Activated CD4-positive, alpha-beta memory T cell treated with anti-CD3 and anti-CD28 coated beads, Interleukin-2, amount 10 ng/mL, durations not matched to agents 7 days and 5 days (primary cell): ENCODE data around the gene CASQ1. TPM values are rescaled to one million over a fixed set of nuclear protein-coding genes. Genes with fewer than 3 reads are reported as not detected.

Experiments used
- CTCF ChIA-PET: fragments of 350-600 bp; sonication (Branson Sonifier 250); formaldehyde crosslinking; loops from one replicate; lab custom pipeline; 2021; ENCODE audit warnings: antibody characterized with exemption, inconsistent platforms; lab: Charles Lee
- POLR2A ChIA-PET: fragments of 350-600 bp; sonication (Branson Sonifier 250); formaldehyde crosslinking; loops from one replicate; lab custom pipeline; 2021; ENCODE audit warnings: antibody characterized with exemption; lab: Charles Lee
- DNase-seq: peaks from one replicate; pipeline ENCODE4 v3.0.0-alpha.2; 2020
- H3K27ac Mint-ChIP-seq: one replicate; pipeline ENCODE4 v1.8.0; 2021; ENCODE audit warnings: mild to moderate bottlenecking, mixed read lengths
- H3K27me3 Mint-ChIP-seq: one replicate; pipeline ENCODE4 v1.8.0; 2021; ENCODE audit warnings: mixed read lengths
- H3K36me3 Mint-ChIP-seq: one replicate; pipeline ENCODE4 v1.8.0; 2021; ENCODE audit warnings: low read depth, mixed read lengths
- H3K4me1 Mint-ChIP-seq: one replicate; pipeline ENCODE4 v1.8.0; 2021; ENCODE audit warnings: mixed read lengths
- H3K4me3 Mint-ChIP-seq: one replicate; pipeline ENCODE4 v1.8.0; 2021; ENCODE audit warnings: mild to moderate bottlenecking, mixed read lengths
- H3K9me3 Mint-ChIP-seq: one replicate; pipeline ENCODE4 v1.8.0; 2021; ENCODE audit warnings: mixed read lengths
- total RNA-seq, 2 experiments: library from RNA; stranded (reverse); gene quantifications; one replicate each; pipeline ENCODE4 v1.2.3, GENCODE V29; 2021

CASQ1 gene
- total RNA-seq, 2 experiments from 2014 or later, result 0.35 TPM; not detected in 1

DNA sequence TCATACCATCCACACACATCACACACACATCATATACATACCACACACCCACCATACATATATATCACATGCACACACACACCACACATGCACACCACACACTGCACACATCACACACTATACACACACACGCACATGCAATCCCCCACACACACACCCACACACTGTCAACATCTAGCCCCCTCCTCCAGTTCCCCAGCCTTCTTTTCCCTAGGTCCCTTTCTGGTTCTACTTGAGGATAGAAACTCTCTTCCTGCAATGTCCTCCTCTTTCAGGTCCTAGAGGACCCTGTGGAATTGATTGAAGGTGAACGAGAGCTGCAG is 4.3 kb downstream of the CASQ1 start:
- Mint-ChIP-seq H3K9me3 (no peaks in the 10 kb centered on the region), H3K4me3 (no peak overlapping the region), H3K4me1 (no peaks in the 10 kb centered on the region), H3K27me3 (no peaks in the 10 kb centered on the region), H3K36me3 (no peaks in the 10 kb centered on the region), H3K27ac (no peak overlapping the region)
- DNase-seq, result no peak
- ChIA-PET POLR2A (no interaction called here), CTCF (interaction anchor here (1.3 to 3.8 kb wide), 3 partner anchors 25 to 97 kb away, joined by 3 to 17 read pairs (median 6); no protein-coding TSS in a partner anchor)

DNA sequence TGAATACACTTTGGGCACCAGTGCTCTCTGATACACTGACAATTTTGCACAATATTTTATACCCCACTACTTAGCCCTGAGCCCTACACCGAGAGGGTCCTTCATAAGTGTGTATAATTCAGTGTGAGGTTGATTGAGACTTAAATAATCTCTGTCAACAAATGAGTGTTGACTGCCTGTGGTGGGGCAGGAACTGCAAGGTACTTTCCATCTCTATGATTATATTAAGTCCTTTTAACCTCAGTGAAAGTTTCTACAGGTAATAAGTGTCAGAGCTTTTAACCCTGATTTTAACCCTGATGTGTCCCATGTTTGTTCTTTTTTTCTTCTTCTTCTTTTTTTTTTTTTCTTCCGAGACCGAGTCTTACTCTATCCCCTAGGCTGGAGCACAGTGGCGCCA is 5.8 kb downstream of the CASQ1 start:
- Mint-ChIP-seq H3K27me3 (no peaks in the 10 kb centered on the region), H3K4me1 (no peaks in the 10 kb centered on the region), H3K27ac (no peak overlapping the region), H3K4me3 (no peak overlapping the region), H3K36me3 (no peaks in the 10 kb centered on the region), H3K9me3 (no peaks in the 10 kb centered on the region)
- DNase-seq, result no peak
- ChIA-PET CTCF (interaction anchor here (2.0 to 3.8 kb wide), 2 partner anchors 56 to 96 kb away, joined by 6 to 17 read pairs; no protein-coding TSS in a partner anchor), POLR2A (interaction anchor here (1.1 kb wide), 1 partner anchor 67 kb away, joined by 3 read pairs; no protein-coding TSS in a partner anchor)

DNA sequence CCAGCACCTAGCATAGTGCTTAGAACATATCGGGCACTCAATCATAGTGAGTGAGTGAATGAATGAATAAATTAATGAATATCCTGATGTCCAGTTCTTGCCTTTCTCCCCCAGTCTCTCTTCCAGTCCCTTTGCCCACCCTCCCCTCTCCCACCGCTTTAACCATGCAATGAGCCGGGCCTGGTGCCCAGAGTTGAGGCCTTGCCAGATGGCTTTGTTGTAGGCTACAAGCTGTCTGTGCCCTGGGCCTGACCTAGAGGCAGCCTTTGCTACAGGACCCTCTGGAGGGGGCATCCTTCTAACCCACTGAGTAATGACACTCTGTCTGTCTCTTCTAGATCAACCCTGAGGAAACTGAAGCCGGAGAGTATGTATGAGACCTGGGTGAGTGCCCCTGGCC is 6.9 kb downstream of the CASQ1 start:
- Mint-ChIP-seq H3K4me1 (no peaks in the 10 kb centered on the region), H3K27ac (no peak overlapping the region), H3K36me3 (no peaks in the 10 kb centered on the region), H3K27me3 (no peaks in the 10 kb centered on the region), H3K9me3 (no peaks in the 10 kb centered on the region), H3K4me3 (no peak overlapping the region)
- ChIA-PET CTCF (interaction anchor here (3.8 kb wide), 1 partner anchor 95 kb away, joined by 17 read pairs; no protein-coding TSS in a partner anchor), POLR2A (no interaction called here)
- no peak for DNase-seq

DNA sequence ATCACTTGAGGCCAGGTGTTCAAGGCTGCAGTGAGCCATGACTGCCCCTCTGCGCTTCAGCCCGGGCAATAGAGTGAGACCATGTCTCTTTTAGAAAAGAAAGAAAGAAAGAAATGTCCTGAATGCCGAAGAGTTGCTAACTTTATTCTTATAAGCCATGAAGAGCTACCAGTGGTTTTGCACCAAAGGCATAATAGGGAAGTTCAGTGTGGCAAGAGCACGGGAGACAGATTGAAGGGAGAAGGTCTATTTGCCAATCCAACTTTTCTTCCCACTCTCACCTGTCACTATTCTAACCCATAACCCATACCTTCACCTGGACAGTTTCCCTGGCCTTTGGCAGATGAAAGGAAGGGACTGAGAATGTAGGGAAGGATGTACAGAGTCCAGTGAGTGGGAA is 10.4 kb downstream of the CASQ1 start:
- no peaks in the 10 kb centered on the region for H3K27me3 Mint-ChIP-seq
- ChIA-PET POLR2A (interaction anchor here (1.8 to 2.9 kb wide), 3 partner anchors 51 to 84 kb away, joined by 6 to 15 read pairs (median 10); partner anchors contain the start of genes DCAF8 and PEX19), CTCF (interaction anchor here (1.5 to 2.0 kb wide), 3 partner anchors 8 to 91 kb away, joined by 5 to 12 read pairs (median 8); no protein-coding TSS in a partner anchor)
- no peaks in the 10 kb centered on the region for H3K36me3 Mint-ChIP-seq
- H3K4me3 Mint-ChIP-seq, result no peak overlapping the region
- no peak for DNase-seq
- H3K4me1 Mint-ChIP-seq, result peaks cover 12% of the 10 kb centered on the region
- H3K9me3 Mint-ChIP-seq, result no peaks in the 10 kb centered on the region
- no peak overlapping the region for H3K27ac Mint-ChIP-seq

DNA sequence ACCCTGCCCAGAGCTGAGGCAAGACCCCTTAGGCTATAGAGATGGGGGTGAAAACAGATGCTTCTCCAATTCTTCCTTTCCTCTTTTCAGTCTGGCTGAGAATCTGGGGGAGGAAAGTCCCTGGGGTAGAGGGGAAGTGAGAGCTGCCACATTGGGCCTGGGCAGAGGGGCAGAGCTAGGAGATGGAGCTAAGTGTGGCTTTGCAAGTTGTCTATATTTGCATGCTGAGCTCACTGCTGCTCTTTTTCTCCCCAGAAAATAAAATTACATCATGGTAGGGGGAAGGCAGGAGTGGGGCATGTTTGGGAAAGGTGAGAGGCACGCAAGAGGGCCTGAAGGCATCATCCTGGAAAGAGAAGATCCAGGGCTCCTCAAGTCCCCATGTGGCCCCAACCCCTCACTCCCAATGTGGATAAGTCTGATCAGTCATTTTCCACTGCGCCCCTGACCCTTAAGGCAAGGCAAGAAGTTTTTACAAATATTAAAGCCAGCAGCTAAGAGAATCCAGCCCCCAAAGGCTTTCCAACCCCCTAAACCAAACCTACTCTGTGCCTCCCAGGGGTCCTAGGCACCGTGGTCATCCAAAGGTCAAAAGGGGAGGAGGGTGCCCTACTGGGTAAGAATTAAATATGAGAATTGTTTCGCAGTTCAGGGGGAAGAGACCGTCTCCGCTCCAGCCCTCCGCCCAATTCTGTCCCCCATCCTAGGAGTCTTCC is 14.3 kb downstream of the CASQ1 start:
- Mint-ChIP-seq H3K27ac (peak overlapping the region; percentile 55), H3K27me3 (no peaks in the 10 kb centered on the region), H3K9me3 (no peaks in the 10 kb centered on the region), H3K4me3 (peak overlapping the region; percentile 86), H3K4me1 (peaks cover 39% of the 10 kb centered on the region), H3K36me3 (peaks cover 13% of the 10 kb centered on the region)
- DNase-seq, result no peak
- POLR2A ChIA-PET, result interaction anchor here (1.1 to 4.1 kb wide), 6 partner anchors 9 to 80 kb away, joined by 3 to 27 read pairs (median 6); partner anchors contain the start of genes DCAF8 and PEX19
- CTCF ChIA-PET, result interaction anchor here (1.5 to 2.0 kb wide), 3 partner anchors 47 to 172 kb away, joined by 3 to 8 read pairs (median 6); no protein-coding TSS in a partner anchor

DNA sequence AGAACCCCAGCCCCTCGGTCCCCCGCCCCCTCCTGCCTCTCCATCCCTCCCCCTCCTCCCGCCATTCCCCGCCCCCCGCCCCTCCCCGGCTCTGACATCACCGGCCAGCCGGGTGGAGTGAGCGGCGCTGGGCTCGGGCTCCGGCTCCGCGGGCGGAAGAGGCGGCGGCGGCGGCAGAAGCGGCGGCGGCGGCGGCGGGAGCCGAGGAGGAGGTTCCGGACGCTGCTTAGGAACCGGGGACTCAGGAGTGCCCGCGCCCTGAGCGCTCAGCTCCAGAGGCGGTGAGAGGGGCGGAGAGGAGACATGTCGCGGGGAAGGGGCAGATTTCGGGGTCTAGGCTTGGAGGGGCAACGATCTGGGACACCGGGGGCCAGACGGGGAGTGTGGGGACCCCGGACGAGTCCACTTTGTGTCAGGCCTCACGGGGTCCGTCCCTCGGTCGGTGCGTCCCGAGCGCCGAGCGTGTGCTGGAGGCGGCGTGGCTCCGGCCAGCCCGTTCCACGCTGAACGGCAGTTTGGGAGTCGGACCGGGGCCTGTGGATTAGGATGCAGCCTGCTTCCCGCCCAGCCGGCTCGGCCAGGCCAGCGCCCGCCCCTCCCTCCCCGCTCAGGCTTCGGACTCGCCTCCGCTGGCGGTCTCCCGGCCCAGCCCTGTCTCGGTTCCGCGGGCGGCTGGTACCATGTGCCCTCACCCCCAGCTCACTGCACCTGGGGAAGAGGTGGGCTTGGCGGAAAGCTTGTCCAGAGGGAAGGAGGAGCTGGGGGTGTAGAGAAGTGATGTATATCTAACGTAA is 15.1 kb downstream of the CASQ1 start, which contains the start of gene PEA15:
Gene PEA15, plus strand, starts transcription at position 143 of the 794 bp plus-strand sequence. CDS start 6,161 bp downstream, outside the sequence.
- peaks cover 17% of the 10 kb centered on the region for H3K36me3 Mint-ChIP-seq
- H3K27me3 Mint-ChIP-seq, result no peaks in the 10 kb centered on the region
- peak within 1 kb of the TSS; percentile 81 for H3K27ac Mint-ChIP-seq
- peak within 1 kb of the TSS; percentile 86 for H3K4me3 Mint-ChIP-seq
- ChIA-PET POLR2A (interaction anchor here (0.6 to 4.1 kb wide), 8 partner anchors 8 to 108 kb away, joined by 3 to 27 read pairs (median 4); partner anchors contain the start of gene DCAF8), CTCF (interaction anchor here (1.5 to 1.7 kb wide), 2 partner anchors 46 to 171 kb away, joined by 3 to 6 read pairs; no protein-coding TSS in a partner anchor)
- peak; percentile 76 for DNase-seq
- H3K9me3 Mint-ChIP-seq, result no peaks in the 10 kb centered on the region
- peaks cover 44% of the 10 kb centered on the region for H3K4me1 Mint-ChIP-seq

DNA sequence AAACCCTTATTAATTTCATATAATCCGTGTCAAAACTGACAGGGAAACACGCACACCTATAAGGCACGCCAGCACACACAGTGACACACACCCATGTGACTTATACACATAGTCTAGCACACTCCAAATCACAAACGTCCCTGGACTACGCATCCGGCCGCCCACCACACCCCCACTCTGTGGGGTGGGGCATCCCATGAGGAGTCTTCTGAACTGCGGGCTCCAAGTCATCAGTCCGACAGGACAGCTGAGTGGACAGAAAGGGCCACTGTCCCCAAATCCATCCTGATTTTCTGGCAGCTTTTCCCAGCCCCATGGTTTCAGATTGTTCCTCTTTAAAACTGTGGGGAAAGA is 15.6 kb downstream of the CASQ1 start:
- H3K9me3 Mint-ChIP-seq, result no peaks in the 10 kb centered on the region
- H3K27me3 Mint-ChIP-seq, result no peaks in the 10 kb centered on the region
- H3K36me3 Mint-ChIP-seq, result peaks cover 18% of the 10 kb centered on the region
- POLR2A ChIA-PET, result interaction anchor here (1.0 to 4.1 kb wide), 6 partner anchors 13 to 109 kb away, joined by 3 to 27 read pairs (median 4); partner anchors contain the start of gene DCAF8
- H3K27ac Mint-ChIP-seq, result peak overlapping the region; percentile 43
- CTCF ChIA-PET, result interaction anchor here (1.5 kb wide), 1 partner anchor 46 kb away, joined by 6 read pairs; no protein-coding TSS in a partner anchor
- H3K4me3 Mint-ChIP-seq, result peak overlapping the region; percentile 86
- peaks cover 44% of the 10 kb centered on the region for H3K4me1 Mint-ChIP-seq
- peak; percentile 56 for DNase-seq

DNA sequence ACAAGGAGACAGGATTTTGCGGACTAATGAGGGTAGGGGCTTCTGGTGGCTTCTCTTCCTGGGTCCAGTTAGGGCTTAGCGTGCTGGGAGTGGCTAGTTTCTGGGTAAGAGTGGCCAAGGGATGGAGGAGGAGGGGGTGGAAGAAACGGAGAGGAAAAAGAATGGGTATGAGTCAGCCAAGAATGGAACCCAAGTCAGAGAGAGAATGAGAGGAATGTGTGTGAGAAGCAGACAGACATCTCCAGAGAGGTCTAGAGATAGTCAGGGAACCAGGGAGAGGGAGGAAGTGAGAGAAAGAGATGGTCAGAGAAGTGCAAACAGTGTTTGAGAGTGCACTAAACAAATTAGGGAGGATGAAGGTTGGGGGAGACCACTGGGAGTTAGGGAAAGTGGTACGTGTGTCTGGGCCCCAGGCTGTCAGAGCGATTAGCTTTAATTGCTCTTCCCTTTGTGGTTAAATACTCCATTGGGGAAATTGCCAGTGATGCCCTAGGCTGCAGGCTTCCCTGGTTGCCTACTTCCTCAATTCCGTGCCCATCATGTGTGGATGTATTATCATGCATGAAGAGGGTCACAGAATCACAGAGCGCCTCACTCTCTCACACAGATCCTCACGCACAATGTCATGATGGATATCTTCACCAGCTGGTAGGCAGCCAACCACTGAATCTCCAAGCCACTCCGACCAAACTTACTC is 16.2 kb downstream of the CASQ1 start:
- H3K4me1 Mint-ChIP-seq, result peaks cover 44% of the 10 kb centered on the region
- no peaks in the 10 kb centered on the region for H3K9me3 Mint-ChIP-seq
- POLR2A ChIA-PET, result interaction anchor here (0.8 to 4.1 kb wide), 9 partner anchors 13 to 109 kb away, joined by 3 to 27 read pairs (median 4); partner anchors contain the start of genes DCAF8 and PEX19
- peaks cover 18% of the 10 kb centered on the region for H3K36me3 Mint-ChIP-seq
- CTCF ChIA-PET, result interaction anchor here (1.5 kb wide), 1 partner anchor 45 kb away, joined by 6 read pairs; no protein-coding TSS in a partner anchor
- DNase-seq, result no peak
- peak overlapping the region; percentile 43 for H3K27ac Mint-ChIP-seq
- no peaks in the 10 kb centered on the region for H3K27me3 Mint-ChIP-seq
- peak overlapping the region; percentile 86 for H3K4me3 Mint-ChIP-seq

DNA sequence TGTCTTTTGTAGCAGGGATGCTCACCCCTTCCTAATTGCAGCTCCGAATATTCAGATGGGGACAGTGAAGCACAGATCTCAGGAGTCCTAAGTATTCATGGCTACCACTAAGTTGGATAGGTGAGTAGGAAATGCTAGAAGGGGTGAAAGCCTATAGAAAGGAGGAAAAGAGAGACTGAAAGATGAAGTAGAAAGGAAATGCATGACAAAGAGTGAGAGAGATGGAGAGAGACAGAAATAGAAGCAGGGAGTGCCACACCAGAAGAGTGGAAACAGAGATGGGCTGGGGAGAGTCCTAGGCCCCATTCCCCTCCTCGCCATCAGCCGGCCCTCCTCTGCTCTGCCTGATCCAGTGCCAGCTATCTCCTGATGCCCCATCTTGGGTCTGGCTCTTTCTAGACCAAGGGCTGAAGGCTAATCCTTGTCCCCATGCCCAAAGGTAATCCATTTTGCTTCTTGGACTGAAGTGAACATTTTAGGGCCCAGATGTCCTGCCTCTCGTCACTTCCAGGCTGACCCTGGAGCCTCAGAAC is 16.8 kb downstream of the CASQ1 start:
- H3K27ac Mint-ChIP-seq, result peak overlapping the region; percentile 43
- CTCF ChIA-PET, result interaction anchor here (0.9 to 1.6 kb wide), 2 partner anchors 45 to 84 kb away, joined by 3 to 5 read pairs; no protein-coding TSS in a partner anchor
- DNase-seq, result no peak
- POLR2A ChIA-PET, result interaction anchor here (0.8 to 4.1 kb wide), 5 partner anchors 15 to 106 kb away, joined by 3 to 27 read pairs (median 4); partner anchors contain the start of genes DCAF8 and PEX19
- peak overlapping the region; percentile 86 for H3K4me3 Mint-ChIP-seq
- H3K9me3 Mint-ChIP-seq, result no peaks in the 10 kb centered on the region
- peaks cover 44% of the 10 kb centered on the region for H3K4me1 Mint-ChIP-seq
- peaks cover 20% of the 10 kb centered on the region for H3K36me3 Mint-ChIP-seq
- no peaks in the 10 kb centered on the region for H3K27me3 Mint-ChIP-seq

DNA sequence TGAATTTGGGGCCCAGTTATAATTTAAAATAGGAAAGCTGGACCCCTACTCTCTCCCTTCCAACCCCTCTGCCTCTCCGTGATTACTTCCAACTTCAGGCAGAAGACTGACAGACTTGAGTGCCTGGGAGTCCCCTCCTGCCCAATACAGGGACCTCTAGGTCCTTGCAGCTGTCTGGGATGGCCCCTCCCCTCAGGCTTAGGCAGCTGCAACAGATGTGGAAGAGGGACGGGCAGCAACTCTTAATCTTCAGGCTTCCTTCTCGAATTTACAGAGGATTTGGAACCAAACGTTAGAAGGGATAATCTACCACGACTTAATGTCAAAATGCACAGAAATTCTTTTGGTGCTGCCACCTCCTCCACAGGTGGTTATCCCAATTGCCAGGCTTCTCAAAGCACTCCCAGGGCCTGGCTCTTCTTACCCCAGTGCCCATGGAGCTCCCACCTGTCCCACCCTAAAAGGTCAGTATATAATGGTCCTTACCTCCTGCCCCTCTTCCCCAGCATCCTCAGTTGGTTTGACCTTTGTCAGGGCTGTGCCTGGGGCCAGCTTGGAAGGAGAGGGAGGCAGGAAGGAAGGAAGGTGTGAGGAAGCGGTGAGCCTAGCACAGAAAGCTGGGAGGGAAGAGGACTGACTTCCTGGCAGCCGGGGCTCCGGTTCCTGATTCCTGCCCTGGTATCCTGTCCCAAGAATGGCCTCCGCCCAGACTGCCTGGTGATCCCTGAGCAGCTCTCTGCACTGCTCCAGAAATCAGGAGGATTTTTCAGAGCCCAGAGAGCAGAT is 17.6 kb downstream of the CASQ1 start:
- DNase-seq, result no peak
- no peaks in the 10 kb centered on the region for H3K9me3 Mint-ChIP-seq
- H3K27ac Mint-ChIP-seq, result peak overlapping the region; percentile 36
- CTCF ChIA-PET, result interaction anchor here (0.9 to 1.6 kb wide), 2 partner anchors 44 to 83 kb away, joined by 3 to 5 read pairs; no protein-coding TSS in a partner anchor
- H3K27me3 Mint-ChIP-seq, result no peaks in the 10 kb centered on the region
- peaks cover 26% of the 10 kb centered on the region for H3K36me3 Mint-ChIP-seq
- H3K4me1 Mint-ChIP-seq, result peaks cover 44% of the 10 kb centered on the region
- H3K4me3 Mint-ChIP-seq, result no peak overlapping the region
- POLR2A ChIA-PET, result interaction anchor here (0.8 to 4.1 kb wide), 5 partner anchors 10 to 107 kb away, joined by 3 to 27 read pairs (median 3); partner anchors contain the start of genes DCAF8 and PEX19
